Choroid plexus epithelial cell (primary cell): ENCODE results near the gene TMEM258.

ENCODE experiments used
- DNase-seq: peaks from one replicate; pipeline ENCODE4 v3.0.0-alpha.2; 2010; ENCODE audit warnings: low read depth
- H3K4me3 ChIP-seq: 2 replicates; pipeline ENCODE4 v1.5.1; 2011; ENCODE audit warnings: low read depth, mild to moderate bottlenecking, control low read depth, low read length, moderate library complexity
- CTCF ChIP-seq: conservative IDR thresholded peaks from 2 replicates; pipeline ENCODE4 v1.5.1; 2011; ENCODE audit warnings: low read depth, mild to moderate bottlenecking, control low read depth, inconsistent platforms, low read length, moderate library complexity

TMEM258 gene

GRCh38 chr11:61803889-61804647, 11.7 kb upstream of the TMEM258 start:
- TF ChIP-seq CTCF = no peak
- no peak overlapping the region for H3K4me3 ChIP-seq
- DNase-seq = peak; percentile 56

- DNase-seq = no peak
- no peak overlapping the region for H3K4me3 ChIP-seq
- TF ChIP-seq CTCF = no peak
Observed at GRCh38 chr11:61802605-61803004, 10.2 kb upstream of the TMEM258 start.

GRCh38 chr11:61800331-61801281, 8.2 kb upstream of the TMEM258 start:
- H3K4me3 ChIP-seq = no peak overlapping the region
- DNase-seq = no peak
- TF ChIP-seq CTCF = no peak

GRCh38 chr11:61799665-61800284, 7.4 kb upstream of the TMEM258 start:
- DNase-seq = no peak
- H3K4me3 ChIP-seq = no peak overlapping the region
- TF ChIP-seq CTCF = no peak

GRCh38 chr11:61797263-61797944, 5.0 kb upstream of the TMEM258 start:
- TF ChIP-seq CTCF = peak; percentile 89
- H3K4me3 ChIP-seq = no peak overlapping the region
- peak; percentile 95 for DNase-seq

- TF ChIP-seq CTCF = no peak
- no peak overlapping the region for H3K4me3 ChIP-seq
- no peak for DNase-seq
Observed at GRCh38 chr11:61795876-61796526, 3.6 kb upstream of the TMEM258 start.
